Measurements from ENCODE around the gene FANCM. TPM values are rescaled to one million over a fixed set of nuclear protein-coding genes. Genes with fewer than 3 reads are reported as not detected.
A peak's percentile ranks its signal among the peaks of the same experiment; 100 is the strongest.

The FANCM gene
- total RNA-seq, 1 donor, result 6.2 TPM

DNA sequence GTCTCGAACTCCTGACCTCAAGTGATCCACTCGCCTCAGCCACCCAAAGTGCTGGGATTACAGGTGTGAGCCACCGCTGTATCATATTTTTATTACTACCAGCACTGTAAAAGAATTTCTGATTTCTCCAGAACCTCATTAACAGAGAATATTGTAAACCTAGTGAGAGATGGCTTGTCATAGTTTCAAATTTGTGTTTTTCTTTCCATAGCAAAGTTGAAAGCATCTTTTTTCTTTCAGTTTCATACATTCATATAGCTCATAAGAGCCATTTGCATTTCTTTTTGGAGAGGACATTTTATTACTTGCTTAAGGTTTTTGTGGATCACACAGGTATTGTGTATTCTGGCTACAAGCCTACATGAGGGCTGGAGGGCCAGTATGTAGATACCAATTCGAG is 59.2 kb downstream of the FANCM start:
- no peak for DNase-seq (ENCODE audit: insufficient read length, low spot score, missing footprints)
- Histone ChIP-seq H4K20me1 (ENCODE audit: insufficient read depth, low read length) (no peaks in the 10 kb centered on the region), H3K4me1 (ENCODE audit: insufficient read depth, low read length) (peaks cover 13% of the 10 kb centered on the region), H3K27ac (ENCODE audit: low read depth, low read length) (no peak overlapping the region), H3K9me3 (ENCODE audit: low read depth, low read length) (no peaks in the 10 kb centered on the region), H3K4me2 (ENCODE audit: insufficient read depth, low read length) (peak overlapping the region; percentile 35), H3K36me3 (ENCODE audit: insufficient read depth, low read length) (no peaks in the 10 kb centered on the region), H3K27me3 (ENCODE audit: insufficient read depth, low read length) (no peaks in the 10 kb centered on the region), H3K79me2 (ENCODE audit: insufficient read depth, low read length) (no peaks in the 10 kb centered on the region), H2AFZ (ENCODE audit: low read length) (peak overlapping the region; percentile 70), H3K4me3 (ENCODE audit: insufficient read depth, low read length) (no peak overlapping the region)
- TF ChIP-seq CTCF (IDR thresholded peaks at IDR 0.05; ENCODE audit: extremely low read depth, low read depth, low read length), result no peak

DNA sequence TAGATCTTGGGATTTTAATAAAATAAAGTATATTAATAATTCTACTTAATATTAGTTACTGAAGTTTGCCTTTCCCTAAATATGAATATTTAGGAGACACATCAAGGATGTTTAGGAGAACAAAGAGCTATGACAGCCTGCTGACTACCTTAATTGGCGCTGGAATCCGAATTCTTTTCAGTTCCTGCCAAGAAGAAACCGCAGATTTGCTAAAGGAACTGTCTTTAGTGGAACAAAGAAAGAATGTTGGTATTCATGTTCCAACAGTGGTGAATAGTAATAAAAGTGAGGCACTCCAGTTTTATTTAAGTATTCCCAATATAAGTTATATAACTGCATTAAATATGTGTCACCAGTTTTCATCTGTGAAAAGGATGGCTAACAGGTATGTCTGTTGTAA is 62.8 kb downstream of the FANCM start:
- Histone ChIP-seq H3K27ac (ENCODE audit: low read depth, low read length) (peak overlapping the region; percentile 51), H3K4me3 (ENCODE audit: insufficient read depth, low read length) (no peak overlapping the region), H3K79me2 (ENCODE audit: insufficient read depth, low read length) (no peaks in the 10 kb centered on the region), H3K36me3 (ENCODE audit: insufficient read depth, low read length) (no peaks in the 10 kb centered on the region), H3K27me3 (ENCODE audit: insufficient read depth, low read length) (no peaks in the 10 kb centered on the region), H3K4me2 (ENCODE audit: insufficient read depth, low read length) (peak overlapping the region; percentile 21), H4K20me1 (ENCODE audit: insufficient read depth, low read length) (no peaks in the 10 kb centered on the region), H3K9me3 (ENCODE audit: low read depth, low read length) (no peaks in the 10 kb centered on the region), H3K4me1 (ENCODE audit: insufficient read depth, low read length) (peaks cover 13% of the 10 kb centered on the region), H2AFZ (ENCODE audit: low read length) (no peak overlapping the region)
- no peak for DNase-seq (ENCODE audit: insufficient read length, low spot score, missing footprints)
- no peak for TF ChIP-seq CTCF (IDR thresholded peaks at IDR 0.05; ENCODE audit: extremely low read depth, low read depth, low read length)

DNA sequence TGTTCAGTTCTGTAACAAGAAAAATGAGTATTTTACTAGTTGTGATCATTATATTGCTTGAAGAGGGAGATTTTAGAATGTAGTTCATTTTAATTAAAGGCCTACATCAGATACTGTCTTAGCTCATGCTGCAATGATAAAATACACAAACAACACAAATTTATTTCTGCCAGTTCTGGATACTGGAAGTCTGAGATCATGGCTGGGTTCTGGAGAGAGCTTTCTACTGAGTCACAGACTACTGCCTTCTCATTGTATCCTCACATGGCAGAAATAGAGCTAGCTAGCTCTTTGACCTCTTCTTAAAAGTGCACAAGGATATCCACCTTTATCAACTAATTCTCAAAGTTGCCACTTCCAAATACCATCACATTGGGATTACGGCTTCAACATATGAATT is 63.5 kb downstream of the FANCM start:
- Histone ChIP-seq H2AFZ (ENCODE audit: low read length) (no peak overlapping the region), H3K4me2 (ENCODE audit: insufficient read depth, low read length) (no peak overlapping the region)

GRCh38 chr14:45201905-45202304 is 66.2 kb downstream of the FANCM start:
- Histone ChIP-seq H4K20me1 (ENCODE audit: insufficient read depth, low read length) (no peaks in the 10 kb centered on the region), H3K9me3 (ENCODE audit: low read depth, low read length) (no peaks in the 10 kb centered on the region), H3K79me2 (ENCODE audit: insufficient read depth, low read length) (no peaks in the 10 kb centered on the region), H3K4me2 (ENCODE audit: insufficient read depth, low read length) (no peak overlapping the region), H2AFZ (ENCODE audit: low read length) (no peak overlapping the region), H3K4me1 (ENCODE audit: insufficient read depth, low read length) (peaks cover 13% of the 10 kb centered on the region), H3K4me3 (ENCODE audit: insufficient read depth, low read length) (no peak overlapping the region), H3K27ac (ENCODE audit: low read depth, low read length) (no peak overlapping the region), H3K36me3 (ENCODE audit: insufficient read depth, low read length) (peaks cover 9% of the 10 kb centered on the region), H3K27me3 (ENCODE audit: insufficient read depth, low read length) (no peaks in the 10 kb centered on the region)
- DNase-seq (ENCODE audit: insufficient read length, low spot score, missing footprints), result no peak
- TF ChIP-seq CTCF (IDR thresholded peaks at IDR 0.05; ENCODE audit: extremely low read depth, low read depth, low read length), result peak; percentile 54

More for the DNA sequence above, 63.5 kb downstream of the FANCM start:
- no peaks in the 10 kb centered on the region for H4K20me1 ChIP-seq (ENCODE audit: insufficient read depth, low read length)
- H3K4me1 ChIP-seq (ENCODE audit: insufficient read depth, low read length), result peaks cover 13% of the 10 kb centered on the region
- no peak for TF ChIP-seq CTCF (IDR thresholded peaks at IDR 0.05; ENCODE audit: extremely low read depth, low read depth, low read length)
- H3K4me3 ChIP-seq (ENCODE audit: insufficient read depth, low read length), result no peak overlapping the region
- H3K36me3 ChIP-seq (ENCODE audit: insufficient read depth, low read length), result no peaks in the 10 kb centered on the region
- H3K27me3 ChIP-seq (ENCODE audit: insufficient read depth, low read length), result no peaks in the 10 kb centered on the region
- H3K9me3 ChIP-seq (ENCODE audit: low read depth, low read length), result no peaks in the 10 kb centered on the region
- H3K27ac ChIP-seq (ENCODE audit: low read depth, low read length), result peak overlapping the region; percentile 51
- H3K79me2 ChIP-seq (ENCODE audit: insufficient read depth, low read length), result no peaks in the 10 kb centered on the region
- no peak for DNase-seq (ENCODE audit: insufficient read length, low spot score, missing footprints)

Measured in osteoblast (primary cell).